GM10266 (cell line): Measurements from ENCODE around the gene THRB.

ENCODE experiments used
- DNase-seq: peaks from one replicate; pipeline ENCODE4 v3.0.0; 2012; ENCODE audit errors: extremely low spot score
- CTCF ChIP-seq: IDR thresholded peaks from 2 replicates; pipeline ENCODE4 v1.5.1; 2012; ENCODE audit warnings: mild to moderate bottlenecking, low read depth; ENCODE audit not compliant: control insufficient read depth, insufficient read depth; ENCODE audit errors: missing control alignments

The THRB gene

DNA sequence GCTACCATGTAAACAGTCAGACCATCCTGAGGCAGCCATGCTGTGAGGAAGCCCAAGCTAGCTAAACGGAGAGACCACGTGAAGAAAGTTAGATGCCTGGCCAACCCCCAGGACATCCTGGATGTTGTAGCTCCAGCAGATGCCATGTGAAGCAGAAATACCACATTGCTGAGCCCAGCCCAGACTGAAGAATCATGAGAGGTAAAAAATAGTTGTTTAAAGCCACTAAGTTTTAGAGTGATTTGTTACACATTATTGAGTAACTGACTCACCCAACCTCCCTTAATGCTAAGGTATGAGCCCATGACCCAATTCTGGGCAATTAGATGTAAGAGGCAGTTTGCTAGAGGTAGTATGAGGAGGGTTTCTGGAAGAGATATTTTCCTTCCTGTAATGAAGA is 200.5 kb downstream of the THRB start:
- TF ChIP-seq CTCF: no peak
- no peak for DNase-seq

DNA sequence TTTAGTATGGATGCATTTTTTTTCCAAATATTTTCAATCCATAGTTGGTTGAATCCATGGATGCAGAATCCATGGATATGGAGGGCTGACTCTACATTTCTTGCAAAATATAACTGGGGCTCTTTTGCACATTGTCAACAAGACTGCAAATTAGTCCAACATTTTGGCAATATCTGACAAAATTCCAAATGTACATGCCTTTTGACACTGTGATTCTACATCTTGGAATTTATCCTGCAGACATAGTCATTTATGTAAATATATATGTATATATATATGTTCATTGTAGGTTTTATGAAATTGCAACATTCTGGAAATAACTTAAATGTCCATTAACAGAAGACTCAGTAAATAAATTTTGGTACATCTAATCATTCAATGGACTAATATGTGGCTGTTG is 203.0 kb downstream of the THRB start:
- no peak for TF ChIP-seq CTCF
- no peak for DNase-seq

DNA sequence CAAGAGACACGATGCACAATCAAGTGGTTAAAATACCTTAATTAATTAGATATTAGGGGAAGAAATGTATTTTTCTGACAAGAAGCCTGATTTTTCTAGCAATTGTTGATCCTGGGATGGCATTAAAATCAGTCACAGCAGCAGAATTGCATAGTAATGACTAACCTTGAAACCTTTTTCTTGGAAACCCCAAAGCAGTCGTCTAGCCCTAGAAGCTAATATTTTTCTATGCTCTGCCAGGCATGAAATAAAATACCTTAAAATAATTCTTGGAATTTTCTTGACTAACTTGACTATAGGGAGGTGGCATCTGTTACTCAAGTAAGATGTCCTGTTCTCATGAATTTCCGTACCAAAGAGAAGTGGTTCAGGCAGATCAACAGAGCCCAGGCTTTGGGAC is 204.1 kb downstream of the THRB start:
- TF ChIP-seq CTCF: no peak

DNA sequence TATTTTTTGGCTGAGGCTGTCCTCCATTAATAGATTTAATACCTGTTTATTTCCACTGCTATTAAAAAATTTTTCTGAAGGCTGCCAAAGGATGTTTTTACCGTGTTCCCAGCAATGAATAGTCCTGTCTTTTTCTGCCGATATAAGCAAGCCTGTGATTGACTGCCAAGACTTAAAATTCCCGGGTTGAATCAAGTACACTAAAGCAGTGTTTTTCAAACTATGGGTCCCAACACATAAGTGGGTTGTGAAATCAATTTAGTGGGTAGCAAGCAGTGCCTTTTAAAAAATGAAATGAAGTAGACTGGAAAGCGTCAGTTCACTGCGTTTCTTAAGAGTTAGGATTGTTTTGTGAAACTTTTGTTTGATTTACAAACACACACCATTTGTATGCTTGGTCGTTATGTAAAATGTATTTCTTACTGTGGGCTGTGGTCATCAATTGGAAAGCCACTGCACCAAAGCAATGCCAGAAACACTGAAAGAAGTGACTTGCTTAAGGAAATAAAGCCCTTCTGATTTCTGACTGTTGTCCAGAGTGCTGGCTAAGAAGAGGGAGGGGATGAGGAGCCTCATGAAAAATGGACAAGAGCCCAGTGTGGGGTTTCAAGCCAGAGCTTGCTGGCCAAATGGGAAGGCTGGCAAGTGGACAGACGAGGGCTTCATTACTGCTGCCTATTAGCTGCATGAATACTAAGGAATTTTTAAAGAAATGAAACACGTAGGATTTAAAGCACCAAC is 206.0 kb downstream of the THRB start:
- DNase-seq: no peak
- TF ChIP-seq CTCF: no peak

More for the DNA sequence above, 204.1 kb downstream of the THRB start:
- DNase-seq: no peak

DNA sequence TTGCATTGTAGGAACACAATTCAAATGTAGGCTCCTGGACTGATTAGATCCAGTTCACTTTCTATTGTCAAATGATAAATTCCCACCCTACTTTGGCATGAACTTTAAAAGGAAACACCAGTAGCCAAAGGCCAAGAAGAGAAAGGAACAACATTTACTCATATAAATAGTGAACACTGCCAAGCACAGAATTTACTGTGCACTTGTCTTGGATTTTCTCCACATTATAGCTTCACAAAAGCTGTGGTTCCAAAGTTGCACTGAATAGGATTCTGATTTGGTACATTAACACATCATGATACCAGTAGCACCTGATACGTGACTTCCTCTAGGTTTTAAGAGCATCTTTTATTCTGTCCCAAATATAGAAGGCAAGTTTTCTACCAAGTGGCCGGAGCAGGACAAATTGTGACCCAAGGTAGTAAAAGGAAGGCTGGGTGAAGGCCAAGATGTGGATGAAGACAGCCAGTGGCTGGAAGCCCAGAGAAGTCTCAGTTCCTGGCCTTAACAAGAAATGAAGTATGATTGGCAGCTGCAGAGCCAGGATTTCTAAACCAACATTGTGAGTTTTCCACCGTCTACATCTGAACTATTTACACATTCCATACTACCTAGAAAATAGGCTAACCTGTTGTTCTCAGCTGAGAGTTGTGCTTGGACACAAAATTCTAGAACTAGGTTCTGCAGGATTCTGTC is 206.7 kb downstream of the THRB start:
- DNase-seq: no peak
- TF ChIP-seq CTCF: no peak

DNA sequence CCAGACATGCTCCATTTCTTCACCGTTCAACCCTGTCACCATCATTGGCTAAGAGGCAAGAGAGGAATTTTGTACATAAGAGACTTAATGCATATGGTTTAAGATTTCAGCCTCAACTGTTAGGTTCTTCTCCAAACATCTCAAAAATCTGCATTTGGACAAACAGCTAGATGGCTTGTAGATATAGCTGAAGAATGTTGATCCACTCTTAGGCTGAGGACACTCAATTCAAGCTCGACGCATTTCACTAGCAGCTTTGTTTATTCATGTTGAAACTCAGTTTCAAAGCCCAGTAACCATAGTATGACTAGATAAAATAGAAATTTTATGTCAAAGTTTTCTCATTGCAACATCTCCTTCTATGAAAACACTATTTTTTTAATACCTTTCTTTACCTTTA is 208.2 kb downstream of the THRB start:
- TF ChIP-seq CTCF: no peak
- DNase-seq: no peak

GRCh38 chr3:24278543-24278942 is 216.1 kb downstream of the THRB start:
- DNase-seq: no peak
- TF ChIP-seq CTCF: no peak
